Measurements from ENCODE around the gene FAM32A.

DNA sequence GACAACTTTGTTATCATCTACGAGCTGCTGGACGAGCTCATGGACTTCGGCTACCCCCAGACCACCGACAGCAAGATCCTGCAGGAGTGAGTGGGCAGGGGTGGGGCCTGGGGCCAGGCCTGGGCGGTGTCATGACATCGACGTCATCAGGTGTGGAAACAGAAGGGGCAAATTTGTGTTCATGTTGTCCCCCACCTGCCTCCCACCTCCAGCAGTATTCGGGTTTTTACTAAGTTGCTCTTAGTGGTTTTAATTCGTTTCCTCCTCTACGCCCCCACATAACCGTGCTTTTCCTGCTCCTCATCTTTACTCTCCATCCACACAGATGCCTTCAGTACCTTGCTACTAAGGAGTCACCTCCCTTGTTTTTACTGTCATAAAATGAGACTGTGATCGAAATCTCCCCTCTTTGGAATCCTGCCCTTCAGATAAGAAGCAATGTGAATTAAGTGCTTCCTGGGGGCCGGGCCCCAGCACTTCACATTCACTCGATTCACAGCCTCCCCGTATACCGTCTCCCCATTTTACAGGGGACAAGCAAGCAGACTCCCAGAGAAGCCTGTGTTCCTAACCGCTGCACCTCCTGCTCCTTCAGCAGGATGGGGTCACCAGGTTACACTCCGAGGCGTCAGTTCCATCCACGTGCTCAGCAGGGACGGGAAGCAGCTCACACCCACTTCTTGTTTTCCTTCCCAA is 23.0 kb downstream of the FAM32A start:
- TF ChIP-seq CTCF (IDR thresholded peaks at IDR 0.05) (no peak), POLR2A (IDR thresholded peaks at IDR 0.05) (no peak)

Data from upper lobe of left lung (tissue), 4 donors.